GM12878 (cell line): ENCODE data around the gene HOATZ. TPM values are rescaled to one million over a fixed set of nuclear protein-coding genes. Genes with fewer than 3 reads are reported as not detected.

ENCODE experiments used
- ATAC-seq: fragments of 200-7000 bp; cut with Tn5 transposase; 3 replicates; pipeline ENCODE4 v1.9.1; 2020; ENCODE audit warnings: mild to moderate bottlenecking, moderate library complexity
- BruUV-seq: library from RNA; stranded (reverse); fragments of 400-500 nt; replicated peaks from 2 replicates; lab custom pipeline; 2021; lab: Mats Ljungman, UMichigan
- CTCF ChIA-PET: fragments of 300-600 bp; sonication (Branson Sonifier 250); formaldehyde crosslinking; extraction: SDS; loops from one replicate; lab custom pipeline; 2021; ENCODE audit warnings: inconsistent platforms; lab: Yijun Ruan, JAX
- POLR2A ChIA-PET: fragments of 350-600 bp; formaldehyde crosslinking; extraction: SDS; loops from one replicate; lab custom pipeline; 2021; ENCODE audit warnings: inconsistent platforms; lab: Charles Lee
- RAD21 ChIA-PET: fragments of 300-600 bp; sonication (Branson Sonifier 250); formaldehyde crosslinking; loops from one replicate; lab custom pipeline; 2023; ENCODE audit warnings: antibody characterized with exemption; ENCODE audit not compliant: unreplicated experiment; lab: Charles Lee
- SMC1A ChIA-PET: fragments of 300-600 bp; sonication (Branson Sonifier 250); formaldehyde crosslinking; loops from one replicate; lab custom pipeline; 2023; ENCODE audit not compliant: unreplicated experiment, uncharacterized antibody; lab: Charles Lee
- DNase-seq: peaks from one replicate; pipeline ENCODE4 v3.0.0-alpha.2; 2011; ENCODE audit warnings: low read depth, low spot score
- FAIRE-seq: peaks from 3 replicates; lab custom pipeline; 2011; peaks lifted over from hg19 to GRCh38; lab: Jason Lieb, UNC
- H2AFZ ChIP-seq: 2 replicates; pipeline ENCODE4 v1.6.0; 2011; ENCODE audit warnings: low read depth, low read length, control low read depth; ENCODE audit not compliant: control insufficient read depth
- H3K27ac ChIP-seq: 2 replicates; pipeline ENCODE4 v1.5.1; 2011; ENCODE audit warnings: control low read depth; ENCODE audit not compliant: control insufficient read depth, insufficient read depth
- H3K27me3 ChIP-seq, 2 experiments: replicated peaks in 1 of 2; 2 replicates each; pipeline versions ENCODE4 v1.6.0 to v1.6.1; 2011; ENCODE audit warnings: low read length in 1 of 2; ENCODE audit not compliant: control insufficient read depth in 2 of 2, insufficient read depth in 2 of 2
- H3K36me3 ChIP-seq, 2 experiments: 2 replicates each; pipeline ENCODE4 v1.5.1; 2011; ENCODE audit warnings: low read length in 1 of 2; ENCODE audit not compliant: control insufficient read depth in 2 of 2, insufficient read depth in 2 of 2
- H3K4me1 ChIP-seq: 2 replicates; pipeline ENCODE4 v1.6.1; 2011; ENCODE audit warnings: mild to moderate bottlenecking, low read length, moderate library complexity, mixed read lengths; ENCODE audit not compliant: control insufficient read depth, insufficient read depth
- H3K4me2 ChIP-seq: 2 replicates; pipeline ENCODE4 v1.6.0; 2011; ENCODE audit warnings: control low read depth; ENCODE audit not compliant: control insufficient read depth, insufficient read depth
- H3K4me3 ChIP-seq: fragments of 200-600 bp; sonication (generic); 2 replicates; pipeline ENCODE4 v1.5.1; 2016
- H3K79me2 ChIP-seq: 2 replicates; pipeline ENCODE4 v1.6.0; 2011; ENCODE audit warnings: low read length; ENCODE audit not compliant: control insufficient read depth, insufficient read depth
- H3K9ac ChIP-seq: 2 replicates; pipeline ENCODE4 v1.8.0; 2011; ENCODE audit warnings: low read length, control low read depth, mixed read lengths; ENCODE audit not compliant: control insufficient read depth, insufficient read depth
- H3K9me3 ChIP-seq: replicated peaks from 3 replicates; pipeline ENCODE4 v1.5.1; 2011; ENCODE audit warnings: mild to moderate bottlenecking, low read length; ENCODE audit not compliant: control insufficient read depth, insufficient read depth
- H4K20me1 ChIP-seq: 2 replicates; pipeline ENCODE4 v1.6.0; 2011; ENCODE audit not compliant: control insufficient read depth, insufficient read depth
- CREM ChIP-seq: IDR thresholded peaks from 2 replicates; pipeline ENCODE4 v1.6.1; 2014; ENCODE audit warnings: antibody characterized with exemption, low read depth
- E4F1 ChIP-seq: fragments of 450-650 bp; IDR thresholded peaks from 2 replicates; pipeline ENCODE4 v1.6.1; 2018; ENCODE audit warnings: borderline replicate concordance, mild to moderate bottlenecking; ENCODE audit not compliant: partially characterized antibody
- FOS ChIP-seq: IDR thresholded peaks from 3 replicates; pipeline ENCODE4 v1.6.1; 2011; ENCODE audit warnings: borderline replicate concordance; ENCODE audit not compliant: insufficient read length; ENCODE audit errors: extremely low read depth
- NFYA ChIP-seq: IDR thresholded peaks from 2 replicates; pipeline ENCODE4 v1.6.1; 2011; ENCODE audit warnings: low read depth, mild to moderate bottlenecking, low read length, improper control_type of control experiment, borderline replicate concordance
- NR2C2 ChIP-seq: IDR thresholded peaks from 2 replicates; pipeline ENCODE4 v1.6.1; 2011; ENCODE audit warnings: borderline replicate concordance, low read depth; ENCODE audit not compliant: control insufficient read depth, insufficient read length
- SPI1 ChIP-seq: IDR thresholded peaks from 2 replicates; pipeline ENCODE4 v1.6.1; 2011; ENCODE audit warnings: low read depth, mild to moderate bottlenecking, low read length, moderate library complexity, borderline replicate concordance; ENCODE audit not compliant: insufficient read depth
- STAT1 ChIP-seq: fragments of 450-650 bp; conservative IDR thresholded peaks from 2 replicates; pipeline ENCODE4 v1.6.1; 2014; ENCODE audit warnings: antibody characterized with exemption, mild to moderate bottlenecking
- WGBS: methylation state at CpG from one replicate; pipeline ENCODE4 v1.1.6; 2016; ENCODE audit warnings: low lambda C conversion rate; ENCODE audit not compliant: insufficient replicate concordance, insufficient coverage; ENCODE audit errors: missing lambda C conversion rate; 5-methylcytosine and 5-hydroxymethylcytosine counted together
- in situ Hi-C: fragments of 300-500 bp; cut with MboI; formaldehyde crosslinking; loops from 9 replicates; pipeline ENCODE4 v1.14.3; 2018; ENCODE audit warnings: mixed read lengths
- intact Hi-C: fragments of 100-400 bp; cut with micrococcal nuclease; formaldehyde crosslinking; loops from one replicate; pipeline ENCODE4 v1.14.2; 2022; ENCODE audit not compliant: unreplicated experiment
- polyA plus RNA-seq, 11 experiments: library from polyadenylated mRNA; depleted of rRNA in 4 of 11; unstranded in 6 of 11; stranded (reverse) in 5 of 11; fragments of >200 nt; fragmentation: Nextera tagmentation in 4 of 11; fragmentation: Illumina TruSeq in 1 of 11; extraction: Ambion mirVana in 4 of 11; extraction: Trizol in 1 of 11; gene quantifications; 1 replicate in 1 of 11; 2 replicates in 10 of 11; pipeline versions ENCODE4 v1.2.1 to v1.2.3, GENCODE V29; 2011 to 2016; ENCODE audit warnings: inconsistent platforms in 2 of 11, missing spikeins in 2 of 11, low read depth in 1 of 11
- total RNA-seq, 4 experiments: library from RNA; depleted of rRNA in 3 of 4; stranded (reverse); fragments of >200 nt in 3 of 4; fragmentation: Illumina TruSeq in 1 of 4; extraction: Trizol in 1 of 4; gene quantifications; 2 replicates each; pipeline versions ENCODE4 v1.2.1 to v1.2.3, GENCODE V29; 2013 to 2021

HOATZ gene
- total and polyA plus RNA-seq, 10 of the 15 experiments (the other 5 are each of a cell fraction or from before 2014, with no cell fraction given) = 0.28 TPM; not detected in 9

- no peak overlapping the region for H3K4me3 ChIP-seq
- FAIRE-seq (no peak), DNase-seq (no peak), ATAC-seq (no peak)
- BruUV-seq = no TSS peak
- H3K9ac ChIP-seq = no peak overlapping the region
- ChIA-PET SMC1A (no interaction called here), CTCF (no interaction called here), RAD21 (no interaction called here), POLR2A (interaction anchor here (0.7 kb wide), 1 partner anchor 9 kb away, joined by 3 read pairs; no protein-coding TSS in a partner anchor)
- H3K79me2 ChIP-seq = no peaks in the 10 kb centered on the region
- no peaks in the 10 kb centered on the region for H3K9me3 ChIP-seq
- no peak overlapping the region for H3K4me2 ChIP-seq
- no peaks in the 10 kb centered on the region for H3K36me3 ChIP-seq
- TF ChIP-seq FOS = no peak
- no peak for TF ChIP-seq STAT1
- TF ChIP-seq CREM = no peak
- TF ChIP-seq NR2C2 = no peak
- TF ChIP-seq NFYA = no peak
- TF ChIP-seq SPI1 = no peak
- no peak for TF ChIP-seq E4F1
- 59% methylated on average over 3 of the region's 3 CpGs for WGBS
- H3K27me3 ChIP-seq = peaks cover 0 to 6% of the 10 kb centered on the region in 2 experiments; a peak in 2 of 4 replicates
- no peak overlapping the region for H3K27ac ChIP-seq
- intact Hi-C loops (no loop called here), in situ Hi-C loops (no loop called here)
- no peak overlapping the region for H2AFZ ChIP-seq
- no peaks in the 10 kb centered on the region for H3K4me1 ChIP-seq
- H4K20me1 ChIP-seq = no peaks in the 10 kb centered on the region
Measured at GRCh38 chr11:111530091-111530490, 15.5 kb downstream of the HOATZ start.
